ENCODE data around the gene SLC6A6.

The SLC6A6 gene

DNA sequence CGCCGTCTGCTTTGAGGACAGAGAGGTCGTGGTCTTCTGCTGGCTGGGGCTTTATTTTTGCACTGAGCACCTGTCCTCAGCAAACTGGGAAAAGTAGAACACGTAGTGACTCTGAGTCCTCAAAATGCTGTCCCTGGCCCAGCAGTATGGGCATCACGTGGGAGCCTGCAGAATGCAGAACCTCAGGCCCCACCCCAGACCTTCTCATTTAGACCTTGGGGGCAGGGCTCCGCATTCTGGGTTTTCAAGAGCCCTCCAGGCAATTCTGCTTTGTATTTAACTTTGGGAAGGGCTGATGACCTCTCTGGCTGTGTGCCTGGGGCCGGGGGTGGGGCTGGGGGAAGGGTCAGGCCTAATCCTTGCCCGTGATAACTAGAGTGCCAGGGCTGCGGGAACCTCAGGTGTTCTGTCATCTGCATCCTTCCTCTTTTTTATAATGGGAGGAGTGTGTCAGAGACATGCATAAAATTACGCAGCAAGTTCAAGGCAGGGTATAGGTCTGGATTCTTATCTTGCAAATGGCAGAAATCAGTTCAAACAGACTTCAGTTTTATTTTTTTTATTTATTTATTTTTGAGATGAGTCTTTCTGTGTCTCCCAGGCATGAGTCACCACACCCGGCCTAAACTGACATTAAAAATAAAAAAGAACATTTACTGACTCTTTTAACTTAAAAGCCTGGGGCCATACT, 11.1 kb downstream of the SLC6A6 start:
- no peak overlapping the region for H3K4me2 ChIP-seq
- H3K4me3 ChIP-seq, result no peak overlapping the region
- H3K4me1 ChIP-seq, result peaks cover 56% of the 10 kb centered on the region
- peaks cover 93% of the 10 kb centered on the region for H4K20me1 ChIP-seq
- no peak for TF ChIP-seq Cebpa-rat (IDR thresholded peaks at IDR 0.05)
- no peaks in the 10 kb centered on the region for H3K27me3 ChIP-seq
- no peak overlapping the region for H3K9ac ChIP-seq
- no peaks in the 10 kb centered on the region for H3K9me3 ChIP-seq
- H3K27ac ChIP-seq, result no peak overlapping the region
- peaks cover 73% of the 10 kb centered on the region for H3K36me3 ChIP-seq

DNA sequence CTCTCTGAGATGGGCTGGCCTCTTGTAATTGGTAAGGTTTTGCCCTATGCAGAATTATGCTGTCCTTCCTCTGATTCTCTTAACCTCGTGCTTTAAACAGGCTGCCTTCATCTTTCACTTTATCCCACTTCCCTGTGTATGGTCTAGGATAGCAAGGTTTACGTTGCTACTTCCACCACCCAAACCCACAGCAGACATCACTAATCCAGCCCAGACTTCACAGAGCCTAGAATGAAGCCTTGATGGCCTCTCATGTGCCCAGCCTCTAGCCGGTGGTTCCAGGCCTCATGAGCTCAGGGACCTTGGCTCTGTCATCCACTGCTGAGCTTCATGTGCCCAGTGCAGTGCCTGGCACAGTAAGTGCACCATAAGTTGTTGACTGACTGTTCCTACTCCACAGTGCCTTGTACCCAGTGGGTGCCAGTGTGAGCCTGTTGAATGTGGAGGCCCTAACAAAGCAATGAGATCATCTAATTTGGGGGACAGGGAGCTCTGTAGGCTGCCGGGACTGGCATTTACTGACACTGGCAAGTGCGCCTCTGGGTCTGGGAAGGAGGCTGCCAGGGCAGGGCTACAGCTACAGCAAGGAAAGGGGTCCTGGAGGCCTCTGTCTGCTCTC, 12.5 kb downstream of the SLC6A6 start:
- H3K4me1 ChIP-seq, result peaks cover 50% of the 10 kb centered on the region
- H3K9me3 ChIP-seq, result no peaks in the 10 kb centered on the region
- H3K4me2 ChIP-seq, result peak overlapping the region; percentile 45
- no peak for TF ChIP-seq Cebpa-rat (IDR thresholded peaks at IDR 0.05)
- H3K9ac ChIP-seq, result peak overlapping the region; percentile 30; the same call in 1 of the 2 replicates
- no peaks in the 10 kb centered on the region for H3K27me3 ChIP-seq
- peaks cover 93% of the 10 kb centered on the region for H4K20me1 ChIP-seq
- no peak overlapping the region for H3K4me3 ChIP-seq
- peaks cover 77% of the 10 kb centered on the region for H3K36me3 ChIP-seq
- H3K27ac ChIP-seq, result peak overlapping the region; percentile 24; the same call in 1 of the 2 replicates

- peak overlapping the region; percentile 24; the same call in 1 of the 2 replicates for H3K27ac ChIP-seq
- H4K20me1 ChIP-seq, result peaks cover 93% of the 10 kb centered on the region
- no peaks in the 10 kb centered on the region for H3K9me3 ChIP-seq
- H3K36me3 ChIP-seq, result peaks cover 77% of the 10 kb centered on the region
- no peak for TF ChIP-seq Cebpa-rat (IDR thresholded peaks at IDR 0.05)
- peak overlapping the region; percentile 30; the same call in 1 of the 2 replicates for H3K9ac ChIP-seq
- peak overlapping the region; percentile 45 for H3K4me2 ChIP-seq
- H3K4me3 ChIP-seq, result no peak overlapping the region
- peaks cover 44% of the 10 kb centered on the region for H3K4me1 ChIP-seq
- H3K27me3 ChIP-seq, result no peaks in the 10 kb centered on the region
These were observed 13.1 kb downstream of the SLC6A6 start for GRCh38 chr3:14415501-14415900.

GRCh38 chr3:14416453-14416852, 14.0 kb downstream of the SLC6A6 start:
- no peak overlapping the region for H3K4me2 ChIP-seq
- H3K27ac ChIP-seq, result no peak overlapping the region
- peaks cover 36% of the 10 kb centered on the region for H3K4me1 ChIP-seq
- H3K27me3 ChIP-seq, result no peaks in the 10 kb centered on the region
- no peak for TF ChIP-seq Cebpa-rat (IDR thresholded peaks at IDR 0.05)
- H4K20me1 ChIP-seq, result peaks cover 93% of the 10 kb centered on the region
- H3K9ac ChIP-seq, result no peak overlapping the region
- H3K36me3 ChIP-seq, result peaks cover 77% of the 10 kb centered on the region
- no peaks in the 10 kb centered on the region for H3K9me3 ChIP-seq
- no peak overlapping the region for H3K4me3 ChIP-seq

GRCh38 chr3:14418296-14419250, 16.2 kb downstream of the SLC6A6 start:
- Histone ChIP-seq H3K4me1 (peaks cover 47% of the 10 kb centered on the region), H4K20me1 (peaks cover 93% of the 10 kb centered on the region), H3K4me2 (no peak overlapping the region), H3K27me3 (no peaks in the 10 kb centered on the region), H3K9me3 (no peaks in the 10 kb centered on the region), H3K27ac (no peak overlapping the region), H3K4me3 (no peak overlapping the region), H3K36me3 (peaks cover 71% of the 10 kb centered on the region), H3K9ac (no peak overlapping the region)
- no peak for TF ChIP-seq Cebpa-rat (IDR thresholded peaks at IDR 0.05)

DNA sequence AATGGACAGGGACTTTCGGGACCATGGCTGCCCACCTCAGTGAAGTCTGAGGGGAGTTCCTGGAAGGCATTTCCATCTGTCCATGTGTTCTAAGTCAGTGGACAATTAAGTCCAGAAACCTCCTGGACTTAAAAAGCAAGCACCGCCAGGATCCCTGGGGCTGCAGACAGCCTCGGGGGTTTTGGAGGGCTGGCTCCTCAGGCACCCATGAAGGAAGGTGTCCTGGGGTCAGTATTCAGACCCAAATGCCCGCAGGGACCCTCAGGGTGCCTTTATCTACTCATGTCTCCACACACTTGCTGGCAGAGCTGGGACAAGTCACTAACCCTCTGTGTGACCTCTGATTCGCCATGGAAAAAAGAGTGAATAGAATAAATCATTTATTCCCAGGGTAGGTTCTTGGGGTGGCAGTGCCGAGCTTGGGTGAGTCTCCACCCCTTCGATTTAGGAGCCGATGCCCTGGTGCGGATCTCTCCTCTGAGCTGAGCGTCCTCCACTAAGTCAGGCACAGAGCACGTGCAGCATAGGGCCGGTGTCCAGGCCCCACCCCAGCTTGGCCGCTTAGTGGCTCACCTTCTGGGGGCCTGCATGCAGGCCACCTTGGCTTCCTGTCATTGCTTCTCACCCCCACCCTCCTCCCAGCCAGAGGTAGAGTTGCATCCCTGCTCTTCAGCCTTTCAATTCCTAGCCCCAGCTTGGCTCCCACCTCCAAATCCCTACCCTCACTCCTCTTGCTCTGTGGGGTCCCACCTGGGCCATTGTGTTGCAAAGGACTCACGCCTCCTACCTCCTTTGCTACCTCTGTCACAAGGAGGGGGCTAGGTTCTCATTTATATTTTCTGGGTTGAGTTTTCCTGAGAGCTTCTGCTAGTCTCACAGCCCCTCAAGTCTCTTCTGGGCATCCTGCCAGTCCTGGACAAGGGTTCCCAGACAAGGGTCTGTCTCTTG, 19.9 kb downstream of the SLC6A6 start:
- no peak for TF ChIP-seq Cebpa-rat (IDR thresholded peaks at IDR 0.05)
- H3K27ac ChIP-seq, result no peak overlapping the region
- no peak overlapping the region for H3K4me3 ChIP-seq
- peaks cover 61% of the 10 kb centered on the region for H3K4me1 ChIP-seq
- no peak overlapping the region for H3K4me2 ChIP-seq
- H4K20me1 ChIP-seq, result peaks cover 94% of the 10 kb centered on the region
- no peak overlapping the region for H3K9ac ChIP-seq
- peaks cover 54% of the 10 kb centered on the region for H3K36me3 ChIP-seq
- no peaks in the 10 kb centered on the region for H3K27me3 ChIP-seq
- no peaks in the 10 kb centered on the region for H3K9me3 ChIP-seq

DNA sequence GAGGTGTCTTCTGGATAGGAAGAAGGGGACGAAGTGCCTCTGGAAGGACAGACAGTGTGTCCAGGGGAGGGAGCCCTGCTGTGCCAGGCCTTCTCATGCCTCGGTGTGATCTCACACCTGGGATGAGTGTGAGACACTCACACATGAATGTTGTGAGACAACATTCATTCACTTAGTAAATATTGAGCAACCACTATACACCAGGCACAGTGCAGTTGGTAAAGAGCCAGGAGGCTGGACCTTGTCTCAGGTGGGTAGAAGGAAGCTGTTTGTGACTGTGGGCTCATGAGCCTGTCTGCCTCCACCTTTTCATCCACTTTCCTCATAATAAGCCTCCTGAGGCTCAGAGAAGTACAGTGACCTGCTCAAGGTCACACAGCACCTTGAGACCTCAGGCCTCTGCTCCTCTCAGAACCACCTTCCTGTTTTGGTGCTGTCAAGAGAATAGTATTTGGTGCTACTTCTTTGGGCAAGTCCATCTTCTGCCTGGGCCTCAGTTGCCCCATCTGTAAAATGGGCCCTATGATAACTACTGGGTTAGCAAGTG, 20.9 kb downstream of the SLC6A6 start:
- Histone ChIP-seq H3K27me3 (no peaks in the 10 kb centered on the region), H4K20me1 (peaks cover 98% of the 10 kb centered on the region), H3K4me2 (peak overlapping the region; percentile 71), H3K27ac (no peak overlapping the region), H3K36me3 (peaks cover 44% of the 10 kb centered on the region), H3K4me3 (no peak overlapping the region), H3K4me1 (peaks cover 70% of the 10 kb centered on the region), H3K9ac (no peak overlapping the region), H3K9me3 (no peaks in the 10 kb centered on the region)
- no peak for TF ChIP-seq Cebpa-rat (IDR thresholded peaks at IDR 0.05)

GRCh38 chr3:14423963-14424362, 21.6 kb downstream of the SLC6A6 start:
- no peak overlapping the region for H3K4me3 ChIP-seq
- peak overlapping the region; percentile 71 for H3K4me2 ChIP-seq
- H4K20me1 ChIP-seq, result peaks cover 98% of the 10 kb centered on the region
- H3K4me1 ChIP-seq, result peaks cover 70% of the 10 kb centered on the region
- H3K27ac ChIP-seq, result peak overlapping the region; percentile 53; the same call in 1 of the 2 replicates
- TF ChIP-seq Cebpa-rat (IDR thresholded peaks at IDR 0.05), result no peak
- no peaks in the 10 kb centered on the region for H3K27me3 ChIP-seq
- no peaks in the 10 kb centered on the region for H3K9me3 ChIP-seq
- peak overlapping the region; percentile 44 for H3K9ac ChIP-seq
- H3K36me3 ChIP-seq, result peaks cover 37% of the 10 kb centered on the region
